Measurements from ENCODE around the gene PRDM16.

The PRDM16 gene

DNA sequence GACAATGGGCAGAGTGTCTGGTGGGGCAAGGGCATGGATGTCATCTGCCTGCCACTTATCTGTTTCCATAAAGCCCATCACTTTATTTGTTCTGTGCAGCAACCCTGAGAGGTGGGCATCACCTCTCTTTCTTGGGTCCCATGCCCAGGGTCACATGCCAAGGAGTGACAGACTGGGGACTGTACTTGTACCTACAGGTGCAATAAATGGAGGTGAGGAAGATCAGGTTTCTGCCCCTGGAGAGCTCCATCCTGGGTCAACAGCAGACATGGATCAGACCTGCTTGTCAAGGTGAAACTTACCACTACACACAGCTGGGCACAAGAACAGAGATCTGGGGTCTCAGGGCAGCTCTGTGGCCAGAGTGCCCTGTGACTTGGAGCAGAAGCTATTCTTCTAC lies 18.4 kb upstream of the PRDM16 start:
- no peak overlapping the region for H3K4me3 ChIP-seq (ENCODE audit: low read depth, low read length)
- TF ChIP-seq, protein P1, sequence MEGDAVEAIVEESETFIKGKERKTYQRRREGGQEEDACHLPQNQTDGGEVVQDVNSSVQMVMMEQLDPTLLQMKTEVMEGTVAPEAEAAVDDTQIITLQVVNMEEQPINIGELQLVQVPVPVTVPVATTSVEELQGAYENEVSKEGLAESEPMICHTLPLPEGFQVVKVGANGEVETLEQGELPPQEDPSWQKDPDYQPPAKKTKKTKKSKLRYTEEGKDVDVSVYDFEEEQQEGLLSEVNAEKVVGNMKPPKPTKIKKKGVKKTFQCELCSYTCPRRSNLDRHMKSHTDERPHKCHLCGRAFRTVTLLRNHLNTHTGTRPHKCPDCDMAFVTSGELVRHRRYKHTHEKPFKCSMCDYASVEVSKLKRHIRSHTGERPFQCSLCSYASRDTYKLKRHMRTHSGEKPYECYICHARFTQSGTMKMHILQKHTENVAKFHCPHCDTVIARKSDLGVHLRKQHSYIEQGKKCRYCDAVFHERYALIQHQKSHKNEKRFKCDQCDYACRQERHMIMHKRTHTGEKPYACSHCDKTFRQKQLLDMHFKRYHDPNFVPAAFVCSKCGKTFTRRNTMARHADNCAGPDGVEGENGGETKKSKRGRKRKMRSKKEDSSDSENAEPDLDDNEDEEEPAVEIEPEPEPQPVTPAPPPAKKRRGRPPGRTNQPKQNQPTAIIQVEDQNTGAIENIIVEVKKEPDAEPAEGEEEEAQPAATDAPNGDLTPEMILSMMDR (conservative IDR thresholded peaks at IDR 0.05; ENCODE audit: low read depth, low read length) = no peak
- no peak for DNase-seq (ENCODE audit: low read depth)

DNA sequence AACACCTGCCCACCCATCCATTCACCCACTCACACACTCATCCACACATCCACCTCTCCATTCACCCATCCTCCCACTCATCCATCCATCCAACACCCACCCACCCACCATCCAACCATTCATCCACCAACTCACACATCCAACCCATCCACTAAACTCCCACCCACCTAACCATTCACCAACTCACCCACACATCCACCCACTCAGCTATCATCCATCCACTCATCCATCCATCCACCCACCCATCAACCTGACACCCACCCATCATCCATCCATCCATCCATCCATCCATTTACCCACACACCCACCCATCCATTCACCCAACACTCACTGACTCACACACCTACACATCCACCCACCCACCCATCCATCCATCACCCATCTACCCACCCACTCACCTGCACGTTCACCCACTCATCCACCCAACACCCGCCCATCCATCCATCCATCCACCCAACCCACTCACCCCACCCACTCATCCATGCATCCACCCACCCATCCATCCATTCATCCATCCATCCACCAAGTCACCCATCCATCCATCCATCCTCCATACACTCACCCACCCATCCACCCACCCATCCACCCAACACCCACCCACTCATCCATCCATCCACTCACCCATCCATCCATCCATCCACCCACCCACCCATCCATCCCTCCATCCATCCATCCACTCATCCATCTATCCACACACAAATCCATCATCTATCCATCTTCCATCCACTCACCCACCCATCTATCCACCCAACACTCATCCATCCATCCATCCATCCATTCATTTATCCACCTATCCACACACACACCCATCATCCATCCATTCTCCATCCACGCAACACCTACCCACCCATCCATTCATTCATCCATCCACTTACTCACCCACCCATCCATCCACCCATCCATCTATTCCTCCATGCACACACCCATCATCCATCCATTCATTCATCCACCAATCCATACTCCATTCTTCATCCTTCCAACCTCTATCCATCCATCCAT lies 17.4 kb upstream of the PRDM16 start:
- no peak overlapping the region for H3K4me3 ChIP-seq (ENCODE audit: low read depth, low read length)
- TF ChIP-seq, protein P1 (conservative IDR thresholded peaks at IDR 0.05; ENCODE audit: low read depth, low read length) = no peak
- DNase-seq (ENCODE audit: low read depth) = no peak

DNA sequence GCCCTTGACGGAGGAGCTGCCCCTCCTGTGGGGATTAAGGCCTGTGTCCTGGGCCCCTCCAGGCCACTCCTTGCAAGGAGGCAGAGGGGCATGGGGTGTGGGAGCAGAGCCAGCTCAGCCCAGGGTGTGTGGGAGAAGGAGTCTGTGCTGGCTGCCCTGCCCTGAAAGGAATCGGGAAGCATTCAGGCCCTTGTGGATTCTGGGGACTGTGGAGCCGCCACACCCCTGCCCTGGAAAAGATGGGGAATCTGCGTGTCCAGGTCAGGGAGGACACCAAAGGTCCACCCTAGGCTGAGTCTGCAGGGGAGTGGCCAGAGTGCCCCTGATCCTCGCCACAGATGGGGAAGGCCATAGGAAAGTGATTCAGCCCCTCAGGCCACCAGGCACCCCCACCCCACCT lies 16.5 kb upstream of the PRDM16 start:
- H3K4me3 ChIP-seq (ENCODE audit: low read depth, low read length) = no peak overlapping the region
- TF ChIP-seq, protein P1 (conservative IDR thresholded peaks at IDR 0.05; ENCODE audit: low read depth, low read length) = no peak
- DNase-seq (ENCODE audit: low read depth) = no peak

DNA sequence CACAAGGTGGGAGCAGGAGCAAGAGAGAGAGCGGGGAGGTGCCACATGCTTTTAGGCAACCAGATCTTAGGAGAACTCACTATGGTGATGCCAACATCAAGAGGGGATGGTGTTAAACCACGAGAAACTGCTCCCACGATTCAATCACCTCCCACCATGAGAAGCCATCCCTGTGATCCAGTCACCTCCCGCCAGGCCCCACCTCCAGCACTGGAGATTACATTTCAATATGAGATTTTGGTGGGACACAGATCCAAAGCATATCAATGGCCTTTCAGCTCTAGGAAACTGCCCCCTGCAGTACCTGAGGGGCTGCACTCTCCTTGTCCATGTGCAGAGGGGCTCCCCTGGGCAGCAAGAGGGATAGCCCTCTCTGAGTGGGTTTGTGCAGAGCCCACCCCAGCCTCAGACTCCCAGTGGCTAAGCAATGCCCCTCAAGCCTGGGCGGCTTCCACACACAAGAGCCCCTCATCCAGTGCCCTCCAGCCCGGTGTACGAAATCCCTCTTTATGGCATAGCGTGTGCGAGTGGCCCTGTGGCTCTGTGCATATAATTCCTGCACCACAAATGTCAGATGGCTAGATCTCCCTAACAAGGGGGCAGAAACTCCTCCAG lies 15.5 kb upstream of the PRDM16 start:
- TF ChIP-seq, protein P1 (conservative IDR thresholded peaks at IDR 0.05; ENCODE audit: low read depth, low read length) = no peak
- no peak overlapping the region for H3K4me3 ChIP-seq (ENCODE audit: low read depth, low read length)
- DNase-seq (ENCODE audit: low read depth) = no peak

DNA sequence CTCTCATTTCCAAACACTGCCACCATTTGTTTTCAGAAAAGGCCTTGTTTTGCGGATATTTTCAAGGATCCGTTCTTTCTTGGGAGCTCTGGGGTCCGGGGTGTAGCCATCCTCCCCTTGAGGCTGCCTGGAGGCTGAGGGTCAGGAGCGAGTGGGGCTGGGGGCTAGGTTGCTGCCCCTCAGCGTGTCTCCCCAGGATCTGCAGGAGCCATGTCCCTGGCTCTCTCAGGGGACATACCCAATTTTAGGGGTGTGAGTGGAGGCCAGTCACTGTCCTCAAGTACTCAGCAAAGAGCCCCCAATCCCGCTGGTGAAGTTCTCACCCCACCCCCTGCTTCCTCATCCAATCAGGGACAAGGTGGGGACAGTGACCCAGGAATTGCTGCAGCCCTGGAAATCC lies 15.0 kb upstream of the PRDM16 start:
- H3K4me3 ChIP-seq (ENCODE audit: low read depth, low read length) = no peak overlapping the region
- TF ChIP-seq, protein P1 (conservative IDR thresholded peaks at IDR 0.05; ENCODE audit: low read depth, low read length) = no peak
- DNase-seq (ENCODE audit: low read depth) = no peak

DNA sequence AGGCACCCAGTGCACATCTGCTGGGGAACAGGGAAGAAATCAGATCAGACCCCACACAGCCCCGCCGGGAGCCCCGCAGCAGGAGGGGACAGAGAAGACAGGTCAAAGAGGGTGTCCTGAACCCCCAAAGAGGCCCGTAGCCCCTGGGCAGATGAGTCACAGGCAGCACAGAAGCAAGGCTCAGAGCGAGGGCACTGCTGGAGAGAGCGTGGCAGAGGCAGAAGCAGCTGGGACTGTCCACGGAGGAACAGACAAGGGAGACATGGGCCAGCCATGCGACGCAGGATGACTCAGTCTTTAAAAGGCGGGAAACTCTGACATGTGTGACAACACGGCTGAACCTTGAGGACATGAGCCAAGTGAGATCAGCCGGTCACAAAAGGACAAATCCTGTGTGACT lies 14.5 kb upstream of the PRDM16 start:
- TF ChIP-seq, protein P1 (conservative IDR thresholded peaks at IDR 0.05; ENCODE audit: low read depth, low read length) = no peak
- no peak for DNase-seq (ENCODE audit: low read depth)
- H3K4me3 ChIP-seq (ENCODE audit: low read depth, low read length) = no peak overlapping the region

All from choroid plexus epithelial cell (primary cell).